ENCODE data around the gene KNDC1.

Gene KNDC1

DNA sequence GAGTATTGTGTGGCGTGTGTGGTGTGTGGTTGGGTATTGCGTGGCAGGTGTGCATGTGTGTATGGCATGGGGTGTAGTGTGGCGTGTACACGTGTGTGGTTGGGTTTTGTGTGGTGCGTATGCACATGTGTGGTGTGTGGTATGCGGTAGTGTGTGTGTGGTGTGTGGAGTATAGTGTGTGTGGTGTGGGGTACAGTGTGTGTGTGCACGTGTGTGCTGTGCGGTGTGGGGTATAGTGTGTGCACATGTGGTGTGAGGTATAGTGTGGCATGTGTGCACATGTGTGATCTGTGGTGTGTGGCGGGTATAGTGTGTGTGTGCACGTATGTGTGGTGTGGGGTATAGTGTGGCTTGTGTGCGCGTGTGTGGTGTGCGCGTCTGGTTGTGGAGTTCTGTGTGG lies 49.1 kb downstream of the KNDC1 start:
- H3K9ac ChIP-seq (ENCODE audit: low read length), result no peak overlapping the region
- no peak overlapping the region for H4K91ac ChIP-seq (ENCODE audit: low read length)
- no peaks in the 10 kb centered on the region for H3K9me3 ChIP-seq (ENCODE audit: control insufficient read depth, low read length)
- no peak overlapping the region for H4K8ac ChIP-seq (ENCODE audit: low read length)
- no peaks in the 10 kb centered on the region for H3K79me1 ChIP-seq (replicated peaks; ENCODE audit: low read length, poor library complexity, severe bottlenecking)
- H3K4me2 ChIP-seq (ENCODE audit: low read length, poor library complexity, severe bottlenecking), result no peak overlapping the region
- no peak overlapping the region for H2BK5ac ChIP-seq (ENCODE audit: low read depth, low read length, poor library complexity, severe bottlenecking)
- H3K27ac ChIP-seq (ENCODE audit: low read length, poor library complexity, severe bottlenecking), result no peak overlapping the region
- 96% methylated on average over 14 of the region's 14 CpGs for WGBS
- peaks cover 0 to 12% of the 10 kb centered on the region in 2 experiments for H3K27me3 ChIP-seq (ENCODE audit: control insufficient read depth in 1 of 2, insufficient read depth in 1 of 2, low read length in 2 of 2)
- H3K4ac ChIP-seq (ENCODE audit: low read depth in 1 of 2, low read length in 2 of 2), result no peak overlapping the region
- no peak overlapping the region for H2AK5ac ChIP-seq (ENCODE audit: low read length, severe bottlenecking)
- H3K4me3 ChIP-seq (ENCODE audit: insufficient read depth in 1 of 2, low read depth in 1 of 2, low read length in 2 of 2), result no peak overlapping the region
- peaks cover 3% of the 10 kb centered on the region for H3K4me1 ChIP-seq (ENCODE audit: control insufficient read depth, insufficient read depth, low read depth, low read length)
- H3K23ac ChIP-seq (ENCODE audit: low read length in 2 of 2), result no peak overlapping the region
- H2BK15ac ChIP-seq (ENCODE audit: low read depth, poor library complexity, severe bottlenecking), result no peak overlapping the region
- no peak overlapping the region for H2AFZ ChIP-seq (ENCODE audit: low read depth, low read length)
- DNase-seq, result no peak
- H2BK12ac ChIP-seq (ENCODE audit: low read length in 2 of 2), result no peak overlapping the region
- no peak overlapping the region for H3K14ac ChIP-seq (ENCODE audit: low read length in 2 of 2)
- no peak overlapping the region for H3K18ac ChIP-seq (ENCODE audit: low read depth in 1 of 2, low read length in 2 of 2)
- H3K36me3 ChIP-seq (ENCODE audit: control insufficient read depth in 1 of 2, insufficient read depth in 2 of 2, low read depth in 1 of 2, low read length in 2 of 2), result no peaks in the 10 kb centered on the region
- H2BK120ac ChIP-seq (ENCODE audit: low read depth, low read length), result no peak overlapping the region

DNA sequence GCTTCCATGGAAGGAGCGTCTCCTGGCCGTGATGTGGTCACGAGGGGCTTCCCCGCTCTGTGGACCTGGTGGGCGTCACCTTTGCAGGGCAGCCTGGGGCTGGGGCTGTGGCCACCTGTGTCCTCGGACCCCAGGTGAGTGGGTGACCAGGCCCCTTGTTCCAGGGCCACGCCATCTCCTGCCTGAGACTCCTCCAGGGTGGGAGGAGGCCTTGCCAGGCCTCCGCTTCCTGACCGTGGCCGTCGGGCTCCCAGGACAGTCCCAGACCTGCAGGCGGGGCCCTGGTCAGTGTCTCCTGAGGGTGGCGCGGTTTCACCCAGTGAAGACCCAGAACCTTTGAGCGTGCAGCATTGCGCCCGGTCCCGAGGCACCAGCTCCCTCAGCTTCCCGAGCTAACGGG lies 49.6 kb downstream of the KNDC1 start:
- Histone ChIP-seq H3K79me1 (replicated peaks; ENCODE audit: low read length, poor library complexity, severe bottlenecking) (no peaks in the 10 kb centered on the region), H4K8ac (ENCODE audit: low read length) (no peak overlapping the region), H3K23ac (ENCODE audit: low read length in 2 of 2) (no peak overlapping the region), H2BK120ac (ENCODE audit: low read depth, low read length) (no peak overlapping the region), H3K14ac (ENCODE audit: low read length in 2 of 2) (no peak overlapping the region), H2BK15ac (ENCODE audit: low read depth, poor library complexity, severe bottlenecking) (no peak overlapping the region), H3K4ac (ENCODE audit: low read depth in 1 of 2, low read length in 2 of 2) (no peak overlapping the region), H2BK12ac (ENCODE audit: low read length in 2 of 2) (no peak overlapping the region), H3K27me3 (ENCODE audit: control insufficient read depth in 1 of 2, insufficient read depth in 1 of 2, low read length in 2 of 2) (peaks cover 0 to 12% of the 10 kb centered on the region in 2 experiments), H2AK5ac (ENCODE audit: low read length, severe bottlenecking) (no peak overlapping the region), H3K18ac (ENCODE audit: low read depth in 1 of 2, low read length in 2 of 2) (no peak overlapping the region), H3K4me1 (ENCODE audit: control insufficient read depth, insufficient read depth, low read depth, low read length) (peaks cover 3% of the 10 kb centered on the region), H3K4me2 (ENCODE audit: low read length, poor library complexity, severe bottlenecking) (no peak overlapping the region), H2AFZ (ENCODE audit: low read depth, low read length) (no peak overlapping the region), H3K36me3 (ENCODE audit: control insufficient read depth in 1 of 2, insufficient read depth in 2 of 2, low read depth in 1 of 2, low read length in 2 of 2) (no peaks in the 10 kb centered on the region), H2BK5ac (ENCODE audit: low read depth, low read length, poor library complexity, severe bottlenecking) (no peak overlapping the region), H3K9me3 (ENCODE audit: control insufficient read depth, low read length) (no peaks in the 10 kb centered on the region), H4K91ac (ENCODE audit: low read length) (no peak overlapping the region), H3K9ac (ENCODE audit: low read length) (no peak overlapping the region), H3K4me3 (ENCODE audit: insufficient read depth in 1 of 2, low read depth in 1 of 2, low read length in 2 of 2) (no peak overlapping the region), H3K27ac (ENCODE audit: low read length, poor library complexity, severe bottlenecking) (no peak overlapping the region)
- DNase-seq, result no peak
- 87% methylated on average over 20 of the region's 20 CpGs for WGBS

DNA sequence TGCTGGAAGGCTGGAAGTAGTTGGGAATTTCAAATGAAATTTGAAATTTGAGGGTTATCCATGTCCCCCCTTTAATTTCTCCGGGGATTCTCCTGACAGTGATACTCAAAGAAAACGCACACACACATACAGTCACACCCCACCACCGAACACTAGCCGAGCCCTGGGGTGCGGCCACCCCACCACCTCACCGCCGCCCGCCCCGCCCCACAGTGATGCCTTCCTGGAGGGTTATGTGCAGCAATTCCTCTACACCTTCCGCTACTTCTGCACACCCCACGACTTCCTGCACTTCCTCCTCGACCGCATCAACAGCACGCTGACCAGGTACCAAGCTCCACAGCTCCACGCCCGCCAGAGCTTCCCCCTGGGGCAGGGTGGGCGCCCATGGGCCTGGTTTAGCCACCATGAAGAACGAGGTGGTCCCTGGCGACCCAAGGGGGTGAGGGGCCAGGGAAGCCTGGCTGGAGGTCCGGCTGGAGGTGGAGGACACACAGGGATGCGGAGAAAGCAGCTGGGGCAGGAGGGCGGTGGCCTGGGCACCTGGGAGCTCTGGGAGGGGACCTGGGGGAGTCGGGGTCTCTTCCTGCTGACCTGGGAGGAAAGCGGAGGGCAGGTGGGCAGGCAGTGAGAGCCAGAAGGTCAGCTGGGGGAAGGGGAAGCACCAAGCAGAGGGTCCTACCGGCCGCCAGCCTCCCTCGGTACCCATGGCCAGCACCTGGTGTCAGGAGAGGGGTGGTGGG lies 50.5 kb downstream of the KNDC1 start:
- no peak overlapping the region for H2AFZ ChIP-seq (ENCODE audit: low read depth, low read length)
- no peaks in the 10 kb centered on the region for H3K79me1 ChIP-seq (replicated peaks; ENCODE audit: low read length, poor library complexity, severe bottlenecking)
- no peak overlapping the region for H3K4me3 ChIP-seq (ENCODE audit: insufficient read depth in 1 of 2, low read depth in 1 of 2, low read length in 2 of 2)
- H4K8ac ChIP-seq (ENCODE audit: low read length), result no peak overlapping the region
- no peaks in the 10 kb centered on the region for H3K36me3 ChIP-seq (ENCODE audit: control insufficient read depth in 1 of 2, insufficient read depth in 2 of 2, low read depth in 1 of 2, low read length in 2 of 2)
- H3K4me2 ChIP-seq (ENCODE audit: low read length, poor library complexity, severe bottlenecking), result no peak overlapping the region
- H2AK5ac ChIP-seq (ENCODE audit: low read length, severe bottlenecking), result no peak overlapping the region
- H3K27me3 ChIP-seq (ENCODE audit: control insufficient read depth in 1 of 2, insufficient read depth in 1 of 2, low read length in 2 of 2), result peaks cover 0 to 12% of the 10 kb centered on the region in 2 experiments
- no peak for DNase-seq
- no peak overlapping the region for H4K91ac ChIP-seq (ENCODE audit: low read length)
- no peaks in the 10 kb centered on the region for H3K9me3 ChIP-seq (ENCODE audit: control insufficient read depth, low read length)
- no peak overlapping the region for H2BK12ac ChIP-seq (ENCODE audit: low read length in 2 of 2)
- H3K4me1 ChIP-seq (ENCODE audit: control insufficient read depth, insufficient read depth, low read depth, low read length), result peaks cover 3% of the 10 kb centered on the region
- WGBS, result 88% methylated on average over 24 of the region's 27 CpGs
- H3K23ac ChIP-seq (ENCODE audit: low read length in 2 of 2), result no peak overlapping the region
- H3K9ac ChIP-seq (ENCODE audit: low read length), result no peak overlapping the region
- no peak overlapping the region for H3K27ac ChIP-seq (ENCODE audit: low read length, poor library complexity, severe bottlenecking)
- no peak overlapping the region for H3K18ac ChIP-seq (ENCODE audit: low read depth in 1 of 2, low read length in 2 of 2)
- H2BK5ac ChIP-seq (ENCODE audit: low read depth, low read length, poor library complexity, severe bottlenecking), result no peak overlapping the region
- H3K14ac ChIP-seq (ENCODE audit: low read length in 2 of 2), result no peak overlapping the region
- H2BK120ac ChIP-seq (ENCODE audit: low read depth, low read length), result no peak overlapping the region
- H2BK15ac ChIP-seq (ENCODE audit: low read depth, poor library complexity, severe bottlenecking), result no peak overlapping the region
- no peak overlapping the region for H3K4ac ChIP-seq (ENCODE audit: low read depth in 1 of 2, low read length in 2 of 2)

DNA sequence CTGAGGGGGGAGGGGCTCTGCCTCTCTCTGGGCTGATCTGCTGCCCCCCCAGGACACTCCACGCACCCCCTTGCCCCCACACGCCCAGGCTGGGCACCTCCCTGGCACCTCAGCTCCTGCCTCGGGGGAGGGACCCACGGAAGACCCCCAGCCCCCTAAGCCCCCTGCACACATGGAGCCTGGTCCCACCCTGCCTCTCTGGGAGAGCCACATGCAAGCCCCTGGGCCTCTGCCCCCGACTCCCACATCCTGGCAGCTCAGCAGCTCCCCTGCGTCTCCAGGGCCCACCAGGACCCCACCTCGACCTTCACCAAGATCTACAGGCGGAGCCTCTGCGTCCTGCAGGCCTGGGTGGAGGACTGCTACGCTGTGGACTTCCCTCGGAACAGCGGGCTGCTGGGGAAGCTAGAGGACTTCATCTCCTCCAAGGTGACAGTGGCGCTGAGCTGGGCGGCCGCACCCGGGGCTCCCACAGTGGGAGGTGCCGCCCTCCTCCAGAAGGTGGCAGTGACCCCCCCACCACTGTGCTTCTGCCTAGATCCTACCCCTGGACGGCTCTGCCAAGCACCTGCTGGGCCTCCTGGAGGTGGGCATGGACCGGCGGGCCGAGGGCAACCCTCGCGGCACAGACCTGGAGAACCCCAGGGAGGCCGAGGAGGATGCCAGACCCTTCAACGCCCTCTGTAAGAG lies 51.3 kb downstream of the KNDC1 start:
- Histone ChIP-seq H3K4me2 (ENCODE audit: low read length, poor library complexity, severe bottlenecking) (no peak overlapping the region), H2AFZ (ENCODE audit: low read depth, low read length) (no peak overlapping the region), H3K79me1 (replicated peaks; ENCODE audit: low read length, poor library complexity, severe bottlenecking) (no peaks in the 10 kb centered on the region), H3K9ac (ENCODE audit: low read length) (no peak overlapping the region), H2BK120ac (ENCODE audit: low read depth, low read length) (no peak overlapping the region), H3K14ac (ENCODE audit: low read length in 2 of 2) (no peak overlapping the region), H2BK5ac (ENCODE audit: low read depth, low read length, poor library complexity, severe bottlenecking) (no peak overlapping the region), H2AK5ac (ENCODE audit: low read length, severe bottlenecking) (no peak overlapping the region), H3K27ac (ENCODE audit: low read length, poor library complexity, severe bottlenecking) (no peak overlapping the region), H3K4ac (ENCODE audit: low read depth in 1 of 2, low read length in 2 of 2) (no peak overlapping the region), H4K8ac (ENCODE audit: low read length) (no peak overlapping the region), H4K91ac (ENCODE audit: low read length) (no peak overlapping the region), H3K4me1 (ENCODE audit: control insufficient read depth, insufficient read depth, low read depth, low read length) (peaks cover 3% of the 10 kb centered on the region), H3K36me3 (ENCODE audit: control insufficient read depth in 1 of 2, insufficient read depth in 2 of 2, low read depth in 1 of 2, low read length in 2 of 2) (no peaks in the 10 kb centered on the region), H3K9me3 (ENCODE audit: control insufficient read depth, low read length) (no peaks in the 10 kb centered on the region), H3K4me3 (ENCODE audit: insufficient read depth in 1 of 2, low read depth in 1 of 2, low read length in 2 of 2) (no peak overlapping the region), H3K23ac (ENCODE audit: low read length in 2 of 2) (no peak overlapping the region), H3K27me3 (ENCODE audit: control insufficient read depth in 1 of 2, insufficient read depth in 1 of 2, low read length in 2 of 2) (peaks cover 0 to 18% of the 10 kb centered on the region in 2 experiments), H2BK15ac (ENCODE audit: low read depth, poor library complexity, severe bottlenecking) (no peak overlapping the region), H2BK12ac (ENCODE audit: low read length in 2 of 2) (no peak overlapping the region), H3K18ac (ENCODE audit: low read depth in 1 of 2, low read length in 2 of 2) (no peak overlapping the region)
- DNase-seq, result no peak
- WGBS, result 90% methylated on average over 25 of the region's 25 CpGs
